ENCODE results near the gene CCDC18. TPM values are rescaled to one million over a fixed set of nuclear protein-coding genes. Genes with fewer than 3 reads are reported as not detected.

Gene CCDC18
- total and polyA plus RNA-seq, 2 experiments from 2014 or later, result 16.3 to 47.9 TPM

GRCh38 chr1:93323185-93323820, 142.8 kb downstream of the CCDC18 start:
- H3K27me3 Mint-ChIP-seq (ENCODE audit: insufficient read depth, low read depth, poor library complexity), result no peaks in the 10 kb centered on the region
- Histone ChIP-seq H3K27ac (ENCODE audit: low read depth) (no peak overlapping the region), H3F3A (replicated peaks; ENCODE audit: low read depth) (no peaks in the 10 kb centered on the region), H3K9me2 (ENCODE audit: insufficient read depth) (no peaks in the 10 kb centered on the region; the same call in 1 of the 2 replicates), H4K20me1 (replicated peaks; ENCODE audit: insufficient read depth) (no peaks in the 10 kb centered on the region), H3K4me3 (no peak overlapping the region), H3K4me2 (no peak overlapping the region), H2AFZ (0 out of 2 replicates have a peak overlapping the region, but pooled peaks have one; percentile 29), H3K36me3 (ENCODE audit: insufficient read depth) (peaks cover 3% of the 10 kb centered on the region; the same call in 1 of the 2 replicates), H3K4me1 (ENCODE audit: insufficient read depth) (0 out of 2 replicates have a peak, but pooled peaks cover 2% of the 10 kb centered on the region), H3K79me2 (replicated peaks; ENCODE audit: insufficient read depth) (no peaks in the 10 kb centered on the region), H3K27me3 (ENCODE audit: insufficient read depth) (no peaks in the 10 kb centered on the region)
- no peak for DNase-seq (ENCODE audit: low spot score)
- H3K36me3 Mint-ChIP-seq (ENCODE audit: low read depth), result peaks cover 4% of the 10 kb centered on the region; the same call in 2 of the 3 replicates
- peak; percentile 77 for ATAC-seq
- H3K9me3 Mint-ChIP-seq, result peaks cover 17% of the 10 kb centered on the region; the same call in 2 of the 3 replicates
- TF ChIP-seq, protein P1, sequence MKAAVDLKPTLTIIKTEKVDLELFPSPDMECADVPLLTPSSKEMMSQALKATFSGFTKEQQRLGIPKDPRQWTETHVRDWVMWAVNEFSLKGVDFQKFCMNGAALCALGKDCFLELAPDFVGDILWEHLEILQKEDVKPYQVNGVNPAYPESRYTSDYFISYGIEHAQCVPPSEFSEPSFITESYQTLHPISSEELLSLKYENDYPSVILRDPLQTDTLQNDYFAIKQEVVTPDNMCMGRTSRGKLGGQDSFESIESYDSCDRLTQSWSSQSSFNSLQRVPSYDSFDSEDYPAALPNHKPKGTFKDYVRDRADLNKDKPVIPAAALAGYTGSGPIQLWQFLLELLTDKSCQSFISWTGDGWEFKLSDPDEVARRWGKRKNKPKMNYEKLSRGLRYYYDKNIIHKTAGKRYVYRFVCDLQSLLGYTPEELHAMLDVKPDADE (IDR thresholded peaks at IDR 0.05), result no peak
- TF ChIP-seq NANOG (IDR thresholded peaks at IDR 0.05; ENCODE audit: borderline replicate concordance), result no peak
- no peak for TF ChIP-seq ZNF331 (CRISPR knock-in tag; IDR thresholded peaks at IDR 0.05; ENCODE audit: low read depth)
- TF ChIP-seq ZNF114 (CRISPR knock-in tag; IDR thresholded peaks at IDR 0.05), result no peak
- TF ChIP-seq, protein P2, sequence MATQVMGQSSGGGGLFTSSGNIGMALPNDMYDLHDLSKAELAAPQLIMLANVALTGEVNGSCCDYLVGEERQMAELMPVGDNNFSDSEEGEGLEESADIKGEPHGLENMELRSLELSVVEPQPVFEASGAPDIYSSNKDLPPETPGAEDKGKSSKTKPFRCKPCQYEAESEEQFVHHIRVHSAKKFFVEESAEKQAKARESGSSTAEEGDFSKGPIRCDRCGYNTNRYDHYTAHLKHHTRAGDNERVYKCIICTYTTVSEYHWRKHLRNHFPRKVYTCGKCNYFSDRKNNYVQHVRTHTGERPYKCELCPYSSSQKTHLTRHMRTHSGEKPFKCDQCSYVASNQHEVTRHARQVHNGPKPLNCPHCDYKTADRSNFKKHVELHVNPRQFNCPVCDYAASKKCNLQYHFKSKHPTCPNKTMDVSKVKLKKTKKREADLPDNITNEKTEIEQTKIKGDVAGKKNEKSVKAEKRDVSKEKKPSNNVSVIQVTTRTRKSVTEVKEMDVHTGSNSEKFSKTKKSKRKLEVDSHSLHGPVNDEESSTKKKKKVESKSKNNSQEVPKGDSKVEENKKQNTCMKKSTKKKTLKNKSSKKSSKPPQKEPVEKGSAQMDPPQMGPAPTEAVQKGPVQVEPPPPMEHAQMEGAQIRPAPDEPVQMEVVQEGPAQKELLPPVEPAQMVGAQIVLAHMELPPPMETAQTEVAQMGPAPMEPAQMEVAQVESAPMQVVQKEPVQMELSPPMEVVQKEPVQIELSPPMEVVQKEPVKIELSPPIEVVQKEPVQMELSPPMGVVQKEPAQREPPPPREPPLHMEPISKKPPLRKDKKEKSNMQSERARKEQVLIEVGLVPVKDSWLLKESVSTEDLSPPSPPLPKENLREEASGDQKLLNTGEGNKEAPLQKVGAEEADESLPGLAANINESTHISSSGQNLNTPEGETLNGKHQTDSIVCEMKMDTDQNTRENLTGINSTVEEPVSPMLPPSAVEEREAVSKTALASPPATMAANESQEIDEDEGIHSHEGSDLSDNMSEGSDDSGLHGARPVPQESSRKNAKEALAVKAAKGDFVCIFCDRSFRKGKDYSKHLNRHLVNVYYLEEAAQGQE (IDR thresholded peaks at IDR 0.05; ENCODE audit: unreplicated experiment), result no peak
- TF ChIP-seq STAT1 (IDR thresholded peaks at IDR 0.05; ENCODE audit: unreplicated experiment), result no peak
- TF ChIP-seq EZH2 (IDR thresholded peaks at IDR 0.05; ENCODE audit: low read depth, unreplicated experiment), result no peak
- no peak for TF ChIP-seq CREB1 (CRISPR knock-in tag; IDR thresholded peaks at IDR 0.05; ENCODE audit: low read depth)
- TF ChIP-seq, protein P3, sequence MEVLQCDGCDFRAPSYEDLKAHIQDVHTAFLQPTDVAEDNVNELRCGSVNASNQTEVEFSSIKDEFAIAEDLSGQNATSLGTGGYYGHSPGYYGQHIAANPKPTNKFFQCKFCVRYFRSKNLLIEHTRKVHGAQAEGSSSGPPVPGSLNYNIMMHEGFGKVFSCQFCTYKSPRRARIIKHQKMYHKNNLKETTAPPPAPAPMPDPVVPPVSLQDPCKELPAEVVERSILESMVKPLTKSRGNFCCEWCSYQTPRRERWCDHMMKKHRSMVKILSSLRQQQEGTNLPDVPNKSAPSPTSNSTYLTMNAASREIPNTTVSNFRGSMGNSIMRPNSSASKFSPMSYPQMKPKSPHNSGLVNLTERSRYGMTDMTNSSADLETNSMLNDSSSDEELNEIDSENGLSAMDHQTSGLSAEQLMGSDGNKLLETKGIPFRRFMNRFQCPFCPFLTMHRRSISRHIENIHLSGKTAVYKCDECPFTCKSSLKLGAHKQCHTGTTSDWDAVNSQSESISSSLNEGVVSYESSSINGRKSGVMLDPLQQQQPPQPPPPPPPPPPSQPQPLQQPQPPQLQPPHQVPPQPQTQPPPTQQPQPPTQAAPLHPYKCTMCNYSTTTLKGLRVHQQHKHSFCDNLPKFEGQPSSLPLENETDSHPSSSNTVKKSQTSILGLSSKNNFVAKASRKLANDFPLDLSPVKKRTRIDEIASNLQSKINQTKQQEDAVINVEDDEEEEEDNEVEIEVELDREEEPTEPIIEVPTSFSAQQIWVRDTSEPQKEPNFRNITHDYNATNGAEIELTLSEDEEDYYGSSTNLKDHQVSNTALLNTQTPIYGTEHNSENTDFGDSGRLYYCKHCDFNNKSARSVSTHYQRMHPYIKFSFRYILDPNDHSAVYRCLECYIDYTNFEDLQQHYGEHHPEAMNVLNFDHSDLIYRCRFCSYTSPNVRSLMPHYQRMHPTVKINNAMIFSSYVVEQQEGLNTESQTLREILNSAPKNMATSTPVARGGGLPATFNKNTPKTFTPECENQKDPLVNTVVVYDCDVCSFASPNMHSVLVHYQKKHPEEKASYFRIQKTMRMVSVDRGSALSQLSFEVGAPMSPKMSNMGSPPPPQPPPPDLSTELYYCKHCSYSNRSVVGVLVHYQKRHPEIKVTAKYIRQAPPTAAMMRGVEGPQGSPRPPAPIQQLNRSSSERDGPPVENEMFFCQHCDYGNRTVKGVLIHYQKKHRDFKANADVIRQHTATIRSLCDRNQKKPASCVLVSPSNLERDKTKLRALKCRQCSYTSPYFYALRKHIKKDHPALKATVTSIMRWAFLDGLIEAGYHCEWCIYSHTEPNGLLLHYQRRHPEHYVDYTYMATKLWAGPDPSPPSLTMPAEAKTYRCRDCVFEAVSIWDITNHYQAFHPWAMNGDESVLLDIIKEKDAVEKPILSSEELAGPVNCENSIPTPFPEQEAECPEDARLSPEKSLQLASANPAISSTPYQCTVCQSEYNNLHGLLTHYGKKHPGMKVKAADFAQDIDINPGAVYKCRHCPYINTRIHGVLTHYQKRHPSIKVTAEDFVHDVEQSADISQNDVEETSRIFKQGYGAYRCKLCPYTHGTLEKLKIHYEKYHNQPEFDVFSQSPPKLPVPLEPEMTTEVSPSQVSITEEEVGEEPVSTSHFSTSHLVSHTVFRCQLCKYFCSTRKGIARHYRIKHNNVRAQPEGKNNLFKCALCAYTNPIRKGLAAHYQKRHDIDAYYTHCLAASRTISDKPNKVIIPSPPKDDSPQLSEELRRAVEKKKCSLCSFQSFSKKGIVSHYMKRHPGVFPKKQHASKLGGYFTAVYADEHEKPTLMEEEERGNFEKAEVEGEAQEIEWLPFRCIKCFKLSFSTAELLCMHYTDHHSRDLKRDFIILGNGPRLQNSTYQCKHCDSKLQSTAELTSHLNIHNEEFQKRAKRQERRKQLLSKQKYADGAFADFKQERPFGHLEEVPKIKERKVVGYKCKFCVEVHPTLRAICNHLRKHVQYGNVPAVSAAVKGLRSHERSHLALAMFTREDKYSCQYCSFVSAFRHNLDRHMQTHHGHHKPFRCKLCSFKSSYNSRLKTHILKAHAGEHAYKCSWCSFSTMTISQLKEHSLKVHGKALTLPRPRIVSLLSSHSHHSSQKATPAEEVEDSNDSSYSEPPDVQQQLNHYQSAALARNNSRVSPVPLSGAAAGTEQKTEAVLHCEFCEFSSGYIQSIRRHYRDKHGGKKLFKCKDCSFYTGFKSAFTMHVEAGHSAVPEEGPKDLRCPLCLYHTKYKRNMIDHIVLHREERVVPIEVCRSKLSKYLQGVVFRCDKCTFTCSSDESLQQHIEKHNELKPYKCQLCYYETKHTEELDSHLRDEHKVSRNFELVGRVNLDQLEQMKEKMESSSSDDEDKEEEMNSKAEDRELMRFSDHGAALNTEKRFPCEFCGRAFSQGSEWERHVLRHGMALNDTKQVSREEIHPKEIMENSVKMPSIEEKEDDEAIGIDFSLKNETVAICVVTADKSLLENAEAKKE (CRISPR knock-in tag; IDR thresholded peaks at IDR 0.05), result no peak
- no peak for TF ChIP-seq CTCF (conservative IDR thresholded peaks at IDR 0.05; ENCODE audit: low read depth in 2 of 2)
- TF ChIP-seq JUNB (IDR thresholded peaks at IDR 0.05; ENCODE audit: unreplicated experiment), result no peak
- TF ChIP-seq POLR2AphosphoS5 (IDR thresholded peaks at IDR 0.05; ENCODE audit: low read depth), result no peak
- TF ChIP-seq EZH2phosphoT487 (IDR thresholded peaks at IDR 0.05; ENCODE audit: unreplicated experiment), result no peak
- H3K27ac Mint-ChIP-seq, result no peak overlapping the region
- peaks cover 4% of the 10 kb centered on the region; the same call in 2 of the 3 replicates for H3K4me1 Mint-ChIP-seq
- no peak overlapping the region for H3K4me3 Mint-ChIP-seq
